Fibroblast of upper back skin (primary cell): ENCODE measurements around the gene PEX6.

Source experiments
- DNase-seq: peaks from one replicate; pipeline ENCODE4 v3.0.0-alpha.2; 2013

Gene PEX6

DNA sequence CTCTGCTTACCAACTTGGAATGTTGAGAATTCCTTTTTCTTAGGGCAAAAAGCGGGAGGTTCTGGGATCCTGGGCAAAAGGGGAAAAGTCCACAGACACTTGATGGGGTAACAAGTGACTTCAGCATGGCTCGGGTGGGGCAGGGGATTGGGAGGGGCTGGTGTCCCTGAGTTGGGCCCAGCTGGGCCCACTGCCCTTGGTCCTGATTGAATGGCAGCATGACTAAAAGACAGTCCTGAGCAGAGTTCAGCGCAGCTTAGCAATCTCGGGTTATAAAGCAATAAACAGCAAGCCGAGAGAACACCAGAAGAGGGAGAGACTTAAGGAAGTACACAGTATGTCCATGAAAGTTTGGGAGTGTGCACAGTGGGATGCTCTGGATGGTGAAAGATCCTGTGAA is 10.9 kb upstream of the PEX6 start:
- no peak for DNase-seq

- no peak for DNase-seq
Observed at GRCh38 chr6:42988486-42989020, 9.6 kb upstream of the PEX6 start.

DNA sequence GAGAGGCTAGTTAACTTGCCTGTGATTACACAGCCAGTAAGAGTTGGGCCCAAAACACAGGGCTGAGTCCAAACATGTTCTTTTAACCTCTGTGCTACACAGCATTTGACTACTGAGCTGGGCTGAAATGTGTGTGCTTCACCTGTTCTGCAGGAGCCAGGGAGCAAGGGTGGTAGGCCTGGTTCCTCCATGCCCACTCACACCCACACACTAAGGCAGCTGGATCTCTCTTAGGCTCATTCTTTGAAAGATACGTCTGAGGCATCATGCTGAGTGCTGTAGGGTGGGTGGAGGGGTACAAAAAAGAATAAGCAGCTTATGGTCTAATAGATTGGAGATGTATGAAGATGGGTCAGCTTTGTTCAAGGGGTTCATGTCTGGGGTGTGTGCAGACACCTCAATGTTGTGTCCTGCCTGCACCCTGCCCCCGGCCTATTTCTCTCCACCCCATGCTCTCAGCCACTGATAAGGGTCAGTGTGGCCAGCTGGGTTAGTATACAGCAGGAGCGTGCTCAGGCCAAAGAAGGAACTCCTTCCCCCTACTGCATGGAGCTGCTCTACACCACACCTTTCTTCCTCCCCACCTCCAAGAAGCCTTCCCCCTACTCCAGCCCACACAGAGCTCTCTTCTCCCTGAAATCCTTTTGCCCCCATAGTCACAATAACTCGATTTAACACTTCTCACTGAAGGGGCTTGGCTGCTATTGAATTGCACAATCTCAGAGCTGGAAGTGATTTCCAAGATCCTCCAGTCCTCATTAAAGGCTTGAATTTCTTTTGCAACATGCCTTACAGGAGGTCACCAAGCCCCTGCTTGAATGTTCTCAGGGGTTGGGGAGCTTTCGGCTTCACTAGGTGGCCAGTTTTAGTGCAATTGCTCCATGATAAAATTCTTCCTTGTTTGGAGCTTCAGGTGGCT is 8.8 kb upstream of the PEX6 start:
- no peak for DNase-seq

GRCh38 chr6:42984924-42985475 is 6.0 kb upstream of the PEX6 start:
- no peak for DNase-seq

DNA sequence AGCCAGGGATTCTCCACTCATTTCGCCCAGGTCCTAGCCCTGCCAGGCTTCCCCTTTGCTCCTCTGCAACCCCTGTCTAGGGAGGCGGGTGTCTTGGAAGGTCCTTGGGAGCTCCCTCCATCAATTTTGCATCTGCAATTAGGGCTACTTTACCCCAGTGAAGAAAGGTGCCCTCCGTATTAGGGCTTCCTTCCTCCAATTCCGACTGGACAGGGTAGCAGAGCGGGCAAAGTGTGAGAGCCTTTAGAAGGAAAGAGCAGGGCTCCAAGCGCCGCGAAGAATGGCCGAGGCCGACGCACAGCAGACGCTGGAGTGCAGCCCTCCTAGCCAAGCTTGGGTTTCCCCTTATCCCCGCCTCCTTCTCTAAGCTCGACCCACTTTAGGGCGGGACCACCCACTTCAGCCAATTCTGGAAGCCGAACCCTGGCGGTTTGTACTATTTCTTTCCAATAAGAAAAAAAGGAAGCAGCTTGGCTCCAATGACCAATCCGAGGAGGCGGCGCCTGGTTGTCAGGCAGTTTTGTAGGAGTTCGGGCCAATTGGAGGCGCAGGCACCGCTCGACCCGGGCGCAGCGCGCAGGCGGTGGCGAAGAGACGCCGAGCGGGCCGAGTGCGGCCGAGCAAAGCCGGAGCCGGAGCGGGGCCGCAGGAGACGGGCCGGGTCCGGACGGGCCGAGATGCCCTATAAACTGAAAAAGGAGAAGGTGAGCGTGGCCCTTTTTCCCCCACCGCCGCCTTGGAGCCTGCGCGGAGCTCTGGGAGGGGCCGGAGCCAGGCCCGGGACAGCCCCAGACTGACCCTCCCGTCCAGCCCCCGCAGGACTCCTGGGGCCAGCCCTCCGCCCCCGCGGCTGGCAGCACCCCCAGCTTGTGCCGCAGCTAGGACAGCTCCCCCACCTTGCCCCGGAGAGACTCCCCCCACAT is 5.3 kb upstream of the PEX6 start, which contains the start of gene PPP2R5D:
Gene PPP2R5D, plus strand, starts transcription at position 570 of the 923 bp plus-strand sequence. Its CDS starts 108 bp downstream, at position 678.
- DNase-seq = peak; percentile 99

- no peak for DNase-seq
Observed at GRCh38 chr6:42981836-42982235, 2.9 kb upstream of the PEX6 start.

GRCh38 chr6:42979523-42980177 is 669 bp upstream of the PEX6 start:
- peak; percentile 29 for DNase-seq

DNA sequence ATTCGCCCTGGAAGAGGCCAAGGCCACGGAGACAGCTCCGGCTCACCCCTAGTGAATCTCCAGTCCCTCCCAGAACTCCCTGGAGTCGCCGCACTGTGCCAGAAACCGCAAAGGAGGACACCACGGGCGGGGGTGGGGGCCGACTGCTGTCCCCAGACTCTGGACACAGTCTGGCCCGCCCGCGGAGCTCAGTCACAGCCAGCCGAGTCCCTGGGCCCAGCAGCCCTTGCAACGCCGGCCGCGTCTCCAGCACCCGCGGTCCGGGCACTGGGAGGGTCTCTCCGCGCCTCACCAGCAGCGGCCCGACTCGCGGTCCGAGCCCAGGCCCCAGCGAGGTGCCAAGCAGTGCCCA is 518 bp downstream of the PEX6 start:
- no peak for DNase-seq

DNA sequence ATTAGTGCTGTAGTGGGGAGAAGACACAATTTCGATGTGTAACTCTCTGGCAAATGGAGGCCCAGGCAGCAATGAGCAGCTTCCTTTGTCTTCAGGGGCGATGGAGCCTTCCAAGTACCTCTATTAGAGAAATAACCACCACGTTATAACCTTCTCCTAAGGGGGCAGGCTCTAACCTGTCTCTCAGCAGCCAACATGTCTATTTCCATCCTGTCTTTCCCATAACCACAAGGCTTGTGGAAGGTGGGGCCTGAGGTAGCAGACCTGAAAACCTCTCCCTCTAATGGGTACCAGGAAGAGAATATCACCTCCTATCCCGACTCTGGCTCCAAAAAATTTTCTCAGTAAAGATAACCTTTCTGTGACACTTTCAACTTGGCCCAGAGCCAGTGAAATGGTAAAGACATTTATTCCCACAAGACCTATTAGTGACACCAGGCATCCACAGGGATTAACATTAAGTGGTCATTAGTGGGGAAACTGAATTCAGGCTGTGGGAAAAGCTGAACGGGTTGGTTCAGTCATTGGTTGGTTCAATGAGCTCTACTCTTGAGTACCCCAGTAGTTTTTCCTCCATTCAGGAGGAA is 4.0 kb downstream of the PEX6 start:
- DNase-seq = no peak

DNA sequence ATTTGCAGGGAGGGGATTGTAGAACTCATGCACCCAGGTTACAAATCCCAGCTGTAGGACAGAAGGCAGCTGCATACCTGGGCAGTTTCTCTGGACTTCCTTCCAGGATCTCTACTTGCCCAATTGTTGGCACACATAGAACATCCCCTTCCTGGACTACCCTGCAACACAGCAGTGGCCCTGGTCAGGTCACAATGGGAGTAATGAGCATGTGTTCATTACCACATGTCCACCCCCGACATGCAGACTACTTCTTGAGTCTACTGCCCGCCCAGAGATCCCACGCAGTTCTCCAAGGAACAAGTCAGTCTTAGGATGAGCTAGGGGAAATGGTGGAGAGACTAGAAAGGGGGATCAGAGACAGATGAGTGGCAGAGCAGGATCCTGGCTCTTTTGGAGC is 5.1 kb downstream of the PEX6 start:
- no peak for DNase-seq

- DNase-seq = no peak
Observed at GRCh38 chr6:42971746-42972327, 7.1 kb downstream of the PEX6 start.

- peak; percentile 26 for DNase-seq
Observed at GRCh38 chr6:42970871-42971612, 7.9 kb downstream of the PEX6 start.

DNA sequence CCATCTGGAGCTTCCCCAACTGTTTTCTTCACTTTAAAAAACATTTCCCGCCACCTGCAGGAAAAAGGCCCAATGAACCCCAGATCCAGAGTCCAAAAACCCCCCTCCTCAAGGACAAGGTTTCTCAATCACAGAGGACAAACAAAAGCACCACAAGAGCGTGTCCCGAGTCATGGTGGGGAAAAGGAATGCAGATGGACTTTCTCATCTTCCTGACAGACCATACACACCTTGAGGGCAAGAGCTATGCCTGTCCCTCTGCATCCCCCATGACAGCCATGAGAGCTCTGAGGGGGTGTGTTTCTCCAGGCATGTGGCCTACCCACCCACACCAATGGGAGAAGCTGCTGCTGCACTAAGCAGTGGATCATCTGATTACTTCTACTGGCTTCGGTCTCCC is 9.0 kb downstream of the PEX6 start:
- no peak for DNase-seq

- no peak for DNase-seq
Observed at GRCh38 chr6:42969431-42969830, 9.6 kb downstream of the PEX6 start.

GRCh38 chr6:42968783-42969182 is 10.2 kb downstream of the PEX6 start:
- DNase-seq = no peak

DNA sequence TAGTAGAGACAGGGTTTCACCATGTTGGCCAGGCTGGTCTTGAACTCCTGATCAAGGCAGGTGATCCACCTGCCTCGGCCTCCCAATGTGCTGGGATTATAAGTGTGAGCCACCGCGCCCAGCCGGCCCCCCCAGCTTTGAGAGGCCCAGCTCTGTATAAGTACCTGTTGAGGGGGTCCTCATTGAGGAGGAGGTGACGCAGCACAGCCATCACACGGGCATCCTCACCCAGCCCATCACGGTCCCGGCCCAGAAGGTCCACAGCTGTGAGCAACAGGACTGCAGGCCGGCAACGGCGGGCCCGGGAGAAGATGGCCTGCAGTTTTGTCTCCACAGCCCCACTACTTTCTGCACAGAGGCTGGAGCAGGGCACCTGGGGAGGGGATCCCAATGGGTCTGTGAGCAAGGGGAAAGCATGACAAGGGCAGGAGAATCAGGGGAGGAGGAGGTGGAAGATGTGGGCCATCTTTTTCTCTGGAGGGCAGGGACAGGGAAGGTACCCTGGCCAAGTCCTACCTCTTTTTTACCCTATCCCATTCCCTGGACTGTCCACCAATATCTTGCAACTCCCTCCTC is 10.8 kb downstream of the PEX6 start:
- DNase-seq = no peak

GRCh38 chr6:42967228-42967627 is 11.8 kb downstream of the PEX6 start:
- no peak for DNase-seq

DNA sequence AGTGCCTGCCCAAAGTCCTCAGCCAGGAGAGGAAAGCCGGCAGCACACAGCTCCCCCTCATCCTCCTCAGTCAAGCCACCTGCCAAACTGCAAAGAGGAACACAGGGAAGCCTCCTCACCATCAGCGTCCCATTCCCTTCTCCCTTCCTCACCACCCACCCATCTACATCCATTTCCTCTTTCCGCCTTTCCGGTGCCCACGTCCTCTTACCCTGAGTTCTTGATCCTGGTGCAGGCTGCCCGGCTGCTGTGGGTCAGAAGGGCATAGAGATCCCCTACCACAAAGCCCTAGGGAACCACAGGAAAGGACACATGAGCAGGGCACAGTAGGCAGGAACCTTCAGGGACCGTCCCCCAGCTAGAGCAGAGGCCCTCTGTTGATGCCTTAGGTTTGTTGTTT is 12.4 kb downstream of the PEX6 start:
- no peak for DNase-seq

DNA sequence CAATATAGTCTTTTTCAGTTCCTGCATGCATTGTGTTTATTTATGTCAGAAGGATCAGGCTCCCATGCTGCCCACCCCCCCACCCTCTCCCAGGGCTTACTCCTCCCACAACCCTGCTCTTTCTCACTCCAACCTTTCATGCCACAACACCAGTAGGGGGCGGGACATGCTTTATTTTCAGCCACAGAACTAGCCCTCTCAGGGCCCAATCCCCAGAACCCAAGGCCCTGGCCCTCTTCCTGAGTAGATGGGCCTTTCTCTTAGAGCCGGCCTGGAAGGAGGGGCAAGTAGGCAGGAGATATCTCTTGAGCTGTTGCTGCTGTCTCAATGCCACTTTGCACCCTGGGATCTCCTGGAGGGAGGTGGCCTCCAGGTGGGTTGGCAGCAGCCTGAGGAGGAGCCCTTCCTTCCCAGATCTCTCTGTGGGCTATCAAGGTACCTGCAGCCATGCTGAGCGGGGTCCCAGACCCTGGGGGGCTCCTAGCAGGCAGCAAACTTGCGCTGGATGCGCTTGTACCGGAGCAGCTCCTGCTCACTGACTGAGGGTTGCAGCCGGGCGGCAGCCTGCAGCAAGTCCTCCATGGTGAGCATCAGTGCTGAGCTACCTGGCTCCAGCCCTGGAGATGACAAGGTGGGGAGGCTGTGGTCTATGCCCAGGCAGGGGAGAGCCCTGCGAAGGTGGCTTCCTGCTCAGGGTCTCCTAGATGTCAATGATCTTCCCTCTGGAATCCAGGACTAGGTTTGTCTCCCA is 15.0 kb downstream of the PEX6 start:
- DNase-seq = peak; percentile 41
